Measurements from ENCODE around the gene MEOX2. TPM values are rescaled to one million over a fixed set of nuclear protein-coding genes. Genes with fewer than 3 reads are reported as not detected.

Gene MEOX2
- total RNA-seq, 1 experiment from 2014 or later = not detected

DNA sequence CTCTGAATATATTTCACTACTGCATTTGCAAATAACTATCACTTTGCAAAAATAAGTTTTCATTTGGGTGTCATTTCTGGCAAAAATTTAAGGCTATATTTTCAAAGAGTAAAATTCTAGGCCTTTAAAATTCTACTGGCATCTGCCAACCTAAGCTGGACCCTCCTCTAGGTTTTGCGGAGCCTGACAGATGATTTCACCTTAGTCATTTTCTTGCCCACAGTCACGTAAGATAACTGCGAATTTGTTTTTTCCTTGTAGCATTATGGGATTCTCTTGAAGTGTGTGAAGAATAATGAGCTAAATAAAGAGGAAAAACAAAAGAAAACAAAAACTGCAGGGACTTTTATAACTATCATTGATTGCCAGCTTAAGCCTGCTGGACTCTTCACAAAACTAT, 7.8 kb downstream of the MEOX2 start:
- H3K18ac ChIP-seq (ENCODE audit: insufficient read length, low read depth, low read length) = no peak overlapping the region
- no peak overlapping the region for H4K8ac ChIP-seq (replicated peaks; ENCODE audit: insufficient read length, low read depth, low read length)
- no peak overlapping the region for H3T11ph ChIP-seq (ENCODE audit: low read length)
- H2BK15ac ChIP-seq (ENCODE audit: low read depth, low read length) = no peak overlapping the region
- no peak for DNase-seq
- no peak overlapping the region for H4K91ac ChIP-seq (ENCODE audit: insufficient read length, low read depth, low read length)
- H2BK20ac ChIP-seq (ENCODE audit: low read depth, low read length, poor library complexity, severe bottlenecking) = no peak overlapping the region
- Mint-ChIP-seq H3K27me3 (ENCODE audit: low read depth) (peaks cover 15% of the 10 kb centered on the region), H3K4me3 (no peak overlapping the region), H3K9me3 (no peaks in the 10 kb centered on the region), H3K4me1 (no peaks in the 10 kb centered on the region), H3K36me3 (ENCODE audit: insufficient read depth in 1 of 3, low read depth in 3 of 3) (no peaks in the 10 kb centered on the region), H3K27ac (no peak overlapping the region)
- no peak overlapping the region for H2BK5ac ChIP-seq (ENCODE audit: insufficient read length, low read length)
- no peak overlapping the region for H3K4me2 ChIP-seq (ENCODE audit: insufficient read depth, insufficient read length, low read length)
- no peak overlapping the region for H2AFZ ChIP-seq (ENCODE audit: low read length)
- no peak overlapping the region for H3K4ac ChIP-seq (ENCODE audit: low read depth, low read length)
- TF ChIP-seq, protein P1, sequence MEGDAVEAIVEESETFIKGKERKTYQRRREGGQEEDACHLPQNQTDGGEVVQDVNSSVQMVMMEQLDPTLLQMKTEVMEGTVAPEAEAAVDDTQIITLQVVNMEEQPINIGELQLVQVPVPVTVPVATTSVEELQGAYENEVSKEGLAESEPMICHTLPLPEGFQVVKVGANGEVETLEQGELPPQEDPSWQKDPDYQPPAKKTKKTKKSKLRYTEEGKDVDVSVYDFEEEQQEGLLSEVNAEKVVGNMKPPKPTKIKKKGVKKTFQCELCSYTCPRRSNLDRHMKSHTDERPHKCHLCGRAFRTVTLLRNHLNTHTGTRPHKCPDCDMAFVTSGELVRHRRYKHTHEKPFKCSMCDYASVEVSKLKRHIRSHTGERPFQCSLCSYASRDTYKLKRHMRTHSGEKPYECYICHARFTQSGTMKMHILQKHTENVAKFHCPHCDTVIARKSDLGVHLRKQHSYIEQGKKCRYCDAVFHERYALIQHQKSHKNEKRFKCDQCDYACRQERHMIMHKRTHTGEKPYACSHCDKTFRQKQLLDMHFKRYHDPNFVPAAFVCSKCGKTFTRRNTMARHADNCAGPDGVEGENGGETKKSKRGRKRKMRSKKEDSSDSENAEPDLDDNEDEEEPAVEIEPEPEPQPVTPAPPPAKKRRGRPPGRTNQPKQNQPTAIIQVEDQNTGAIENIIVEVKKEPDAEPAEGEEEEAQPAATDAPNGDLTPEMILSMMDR (conservative IDR thresholded peaks at IDR 0.05) = no peak
- H3K23me2 ChIP-seq (ENCODE audit: insufficient read length, low read depth, low read length, poor library complexity, severe bottlenecking) = no peaks in the 10 kb centered on the region
- no peak overlapping the region for H3K23ac ChIP-seq (ENCODE audit: insufficient read length, low read depth, low read length)
- WGBS (ENCODE audit: extremely low coverage, insufficient read length, low lambda C conversion rate) = no CpG with 5 or more reads among the region's 3 CpGs
- no peak overlapping the region for H3K9ac ChIP-seq (ENCODE audit: extremely low read depth, insufficient read length, low read length)
- H3K79me2 ChIP-seq (ENCODE audit: insufficient read depth, low read length) = no peaks in the 10 kb centered on the region
- H3K4me1 ChIP-seq (ENCODE audit: insufficient read depth, low read length) = no peaks in the 10 kb centered on the region
- H2AK5ac ChIP-seq (ENCODE audit: insufficient read length, low read length) = no peak overlapping the region
- no peak overlapping the region for H4K5ac ChIP-seq (ENCODE audit: insufficient read length, low read depth, low read length)
- H3K9me3 ChIP-seq (ENCODE audit: control insufficient read depth, low read depth, low read length) = no peaks in the 10 kb centered on the region
- no peaks in the 10 kb centered on the region for H4K20me1 ChIP-seq (ENCODE audit: control insufficient read depth, insufficient read depth, insufficient read length)
- H2BK120ac ChIP-seq (ENCODE audit: low read depth, low read length, poor library complexity, severe bottlenecking) = no peak overlapping the region
- no peaks in the 10 kb centered on the region for H3K79me1 ChIP-seq (ENCODE audit: insufficient read depth, low read depth, low read length, poor library complexity, severe bottlenecking)
- no peak overlapping the region for H3K14ac ChIP-seq (ENCODE audit: insufficient read depth, low read length)
- no peak overlapping the region for H2BK12ac ChIP-seq (ENCODE audit: insufficient read length, low read depth, low read length)
- H3K56ac ChIP-seq (ENCODE audit: insufficient read length, low read depth, low read length) = no peak overlapping the region
- no peaks in the 10 kb centered on the region for H3K27me3 ChIP-seq (ENCODE audit: insufficient read depth, low read length)
- H3K27ac ChIP-seq (ENCODE audit: insufficient read length, low read depth, low read length) = no peak overlapping the region
